Fibroblast of the aortic adventitia (primary cell): ENCODE measurements around the gene ALDH16A1. TPM values are rescaled to one million over a fixed set of nuclear protein-coding genes. Genes with fewer than 3 reads are reported as not detected.

ENCODE experiments used
- DNase-seq: peaks from one replicate; pipeline ENCODE4 v3.0.0-alpha.2; 2010; ENCODE audit warnings: low read depth
- H3K4me3 ChIP-seq: 2 replicates; pipeline ENCODE4 v1.5.1; 2011; ENCODE audit warnings: low read depth, mild to moderate bottlenecking, control low read depth, low read length, moderate library complexity
- total RNA-seq: library from RNA; depleted of rRNA; stranded (reverse); fragments of >200 nt; gene quantifications from 2 replicates; pipeline ENCODE4 v1.2.3, GENCODE V29; 2012; ENCODE audit warnings: low replicate concordance
- TF ChIP-seq, protein P1 (sequence below): IDR thresholded peaks from 2 replicates; pipeline ENCODE4 v1.5.1; 2011; ENCODE audit warnings: mild to moderate bottlenecking, low read length, control low read depth, inconsistent platforms; ENCODE audit not compliant: insufficient read depth

Gene ALDH16A1
- total RNA-seq, 1 donor, result 25.0 TPM

GRCh38 chr19:49430172-49430677, 22.8 kb upstream of the ALDH16A1 start:
- TF ChIP-seq, protein P1, sequence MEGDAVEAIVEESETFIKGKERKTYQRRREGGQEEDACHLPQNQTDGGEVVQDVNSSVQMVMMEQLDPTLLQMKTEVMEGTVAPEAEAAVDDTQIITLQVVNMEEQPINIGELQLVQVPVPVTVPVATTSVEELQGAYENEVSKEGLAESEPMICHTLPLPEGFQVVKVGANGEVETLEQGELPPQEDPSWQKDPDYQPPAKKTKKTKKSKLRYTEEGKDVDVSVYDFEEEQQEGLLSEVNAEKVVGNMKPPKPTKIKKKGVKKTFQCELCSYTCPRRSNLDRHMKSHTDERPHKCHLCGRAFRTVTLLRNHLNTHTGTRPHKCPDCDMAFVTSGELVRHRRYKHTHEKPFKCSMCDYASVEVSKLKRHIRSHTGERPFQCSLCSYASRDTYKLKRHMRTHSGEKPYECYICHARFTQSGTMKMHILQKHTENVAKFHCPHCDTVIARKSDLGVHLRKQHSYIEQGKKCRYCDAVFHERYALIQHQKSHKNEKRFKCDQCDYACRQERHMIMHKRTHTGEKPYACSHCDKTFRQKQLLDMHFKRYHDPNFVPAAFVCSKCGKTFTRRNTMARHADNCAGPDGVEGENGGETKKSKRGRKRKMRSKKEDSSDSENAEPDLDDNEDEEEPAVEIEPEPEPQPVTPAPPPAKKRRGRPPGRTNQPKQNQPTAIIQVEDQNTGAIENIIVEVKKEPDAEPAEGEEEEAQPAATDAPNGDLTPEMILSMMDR, result no peak
- H3K4me3 ChIP-seq, result no peak overlapping the region
- no peak for DNase-seq

DNA sequence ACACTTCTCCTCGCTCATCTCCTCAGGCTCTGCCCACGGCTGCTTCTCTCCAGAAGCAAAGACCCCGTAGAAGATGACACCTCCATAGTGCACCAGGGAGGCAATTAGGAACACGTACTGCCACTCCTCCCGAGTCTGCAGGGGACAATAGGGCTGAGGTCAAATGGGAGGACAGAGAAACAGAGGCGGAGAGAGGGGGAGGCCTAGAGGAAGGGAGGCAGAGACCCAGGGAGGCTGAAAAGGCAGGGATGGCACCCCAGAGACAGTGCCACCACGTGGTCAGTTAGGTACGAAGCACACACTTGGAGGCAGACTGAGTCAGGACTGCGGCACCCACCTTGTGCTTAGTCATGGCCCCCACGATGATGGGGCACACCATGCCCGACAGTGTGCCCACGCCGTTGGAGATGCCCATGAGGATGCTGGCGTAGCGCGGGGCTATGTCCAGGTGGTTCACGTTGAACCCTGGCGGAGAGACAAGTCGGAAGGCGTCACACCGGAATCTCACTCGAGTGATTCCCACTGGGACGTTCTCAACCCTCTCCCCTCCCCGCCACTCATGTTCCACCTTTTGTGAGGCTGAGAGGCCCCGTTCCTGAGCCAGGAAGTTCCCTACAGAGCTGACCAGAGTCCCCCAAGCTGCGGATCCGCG, 22.2 kb upstream of the ALDH16A1 start:
- TF ChIP-seq, protein P1, result no peak

GRCh38 chr19:49431330-49431749, 21.7 kb upstream of the ALDH16A1 start:
- H3K4me3 ChIP-seq, result no peak overlapping the region
- no peak for DNase-seq
- TF ChIP-seq, protein P1, result no peak

More for the DNA sequence above, 22.2 kb upstream of the ALDH16A1 start:
- no peak for DNase-seq
- no peak overlapping the region for H3K4me3 ChIP-seq

DNA sequence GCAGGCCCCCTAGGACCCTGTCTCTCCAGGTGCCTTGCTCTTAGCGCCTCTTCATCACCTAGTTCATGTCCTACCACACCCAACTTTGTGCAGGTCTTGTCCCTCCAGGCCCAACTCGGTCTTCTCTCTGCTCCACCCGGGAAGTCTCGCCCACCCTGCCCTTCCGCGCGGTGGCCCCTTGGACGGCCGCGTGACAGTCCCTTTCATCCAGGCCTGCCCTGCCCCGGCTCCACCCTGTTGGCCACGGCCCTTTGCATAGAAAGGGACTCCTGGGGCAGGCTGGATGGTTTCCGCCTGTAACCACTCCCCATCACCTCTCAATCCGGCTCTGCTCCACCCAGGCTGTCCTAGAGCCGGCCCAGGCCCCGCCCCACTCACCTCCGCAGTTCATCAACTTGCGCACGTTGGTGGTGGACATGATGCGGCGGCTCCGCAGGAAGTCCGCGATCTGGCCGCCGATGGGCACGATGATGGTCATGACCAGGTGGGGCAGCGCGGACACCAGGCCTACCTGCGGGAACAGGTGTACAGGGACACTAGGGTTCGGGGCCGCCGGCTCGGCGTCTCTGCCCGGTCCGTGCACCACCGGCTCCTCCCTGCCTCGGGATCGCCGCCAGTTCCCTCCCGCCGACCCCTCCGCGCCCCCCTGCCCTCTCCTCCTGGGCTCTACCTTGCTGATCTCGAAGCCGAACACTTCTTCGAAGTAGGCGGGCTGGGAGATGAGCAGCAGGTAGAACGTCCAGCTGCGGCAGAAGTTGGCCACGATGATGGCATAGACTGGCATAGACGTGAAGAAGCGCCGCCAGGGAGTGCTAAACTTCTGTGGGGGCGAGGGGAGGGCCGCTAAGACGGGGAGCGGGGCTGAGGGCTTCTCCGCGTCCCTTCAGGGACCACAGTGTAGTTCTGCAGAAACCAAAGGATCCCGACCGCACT, 20.6 kb upstream of the ALDH16A1 start:
- no peak for DNase-seq
- no peak overlapping the region for H3K4me3 ChIP-seq
- TF ChIP-seq, protein P1, result no peak

- H3K4me3 ChIP-seq, result no peak overlapping the region
- DNase-seq, result no peak
- TF ChIP-seq, protein P1, result no peak
Observed at GRCh38 chr19:49433240-49433901, 19.7 kb upstream of the ALDH16A1 start.

- DNase-seq, result no peak
- no peak overlapping the region for H3K4me3 ChIP-seq
- TF ChIP-seq, protein P1, result no peak
Observed at GRCh38 chr19:49434907-49435583, 18.0 kb upstream of the ALDH16A1 start.
